ENCODE data around the gene YPEL3.
A peak's percentile ranks its signal among the peaks of the same experiment; 100 is the strongest.
"Not testable (repeated sequence)": the region's sequence is repeated elsewhere in the genome, so short reads cannot be mapped to it uniquely, and the experiment has no call there.

Gene YPEL3

GRCh38 chr16:30096105-30096861 is at the start of gene YPEL3:
YPEL3 (minus strand) TSS chr16:30096213; CDS start chr16:30095482, 731 bp downstream.
- peak; percentile 67 for DNase-seq (ENCODE audit: low read depth)

DNA sequence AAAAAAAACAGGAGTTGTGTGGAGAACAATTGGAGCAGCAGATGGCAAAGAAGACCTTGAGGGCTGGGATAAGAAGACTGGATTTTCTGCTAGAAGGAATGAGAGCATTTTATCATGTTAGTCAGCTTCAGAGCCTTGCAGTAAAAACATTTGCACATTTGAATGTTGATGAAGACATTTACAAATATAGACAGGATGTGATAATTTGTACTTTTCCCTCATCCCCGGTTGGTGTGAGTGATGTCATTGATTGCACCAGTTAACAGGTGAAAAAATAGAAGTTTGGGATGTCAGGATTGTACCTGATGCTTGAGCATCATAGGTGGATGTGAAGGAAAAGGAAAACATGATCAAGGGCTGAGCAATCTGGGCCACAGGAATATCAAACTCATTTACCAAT is 49.6 kb upstream of the YPEL3 start:
- DNase-seq (ENCODE audit: low read depth), result no peak

DNA sequence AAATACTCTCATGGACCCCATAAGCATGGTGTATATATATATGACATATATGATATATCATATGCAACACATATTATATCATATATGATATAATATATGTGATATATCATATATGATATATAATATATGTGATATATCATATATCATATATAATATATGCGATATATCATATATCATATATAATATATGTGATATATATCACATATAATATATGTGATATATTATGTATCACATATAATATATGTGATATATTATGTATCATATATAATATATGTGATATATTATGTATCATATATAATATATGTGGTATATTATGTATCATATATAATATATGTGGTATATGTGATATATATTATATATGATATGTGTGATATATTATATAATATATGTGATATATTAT is 48.9 kb upstream of the YPEL3 start:
- no peak for DNase-seq (ENCODE audit: low read depth)

DNA sequence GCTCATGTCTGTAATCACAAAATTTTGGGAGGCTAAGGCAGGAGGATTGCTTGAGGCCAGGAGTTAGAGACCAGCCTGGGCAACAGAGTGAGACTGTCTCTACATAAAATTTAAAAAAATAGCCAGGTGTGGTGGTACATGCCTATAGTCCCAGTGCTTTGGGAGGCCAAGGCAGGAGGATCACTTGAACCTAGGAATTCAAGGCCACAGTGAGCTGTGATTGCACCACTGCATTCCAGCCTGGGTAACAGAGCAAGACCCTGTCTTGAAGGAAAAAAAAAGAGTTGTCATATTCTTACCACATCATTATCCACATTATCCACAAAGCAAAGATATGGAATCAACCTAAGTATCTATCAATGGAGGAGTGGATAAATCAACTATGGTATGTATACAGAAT is 48.0 kb upstream of the YPEL3 start:
- no peak for DNase-seq (ENCODE audit: low read depth)

DNA sequence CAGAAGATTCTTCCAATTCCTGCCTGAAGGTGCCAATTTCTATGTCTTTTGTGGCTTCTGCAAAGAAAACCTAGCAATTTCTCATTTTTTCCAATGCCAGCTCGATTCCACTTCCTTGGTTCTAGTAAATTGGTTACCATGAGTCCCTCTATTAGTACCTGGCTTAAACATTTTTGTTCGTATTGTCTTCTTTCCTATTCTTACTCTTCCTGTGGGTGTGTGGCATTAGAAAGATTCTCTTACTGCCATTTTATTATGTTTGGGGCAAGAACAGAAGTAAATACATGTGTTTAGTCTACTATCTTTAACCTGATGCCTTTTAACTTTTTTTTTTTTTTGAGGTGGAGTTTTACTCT is 47.3 kb upstream of the YPEL3 start:
- no peak for DNase-seq (ENCODE audit: low read depth)

DNA sequence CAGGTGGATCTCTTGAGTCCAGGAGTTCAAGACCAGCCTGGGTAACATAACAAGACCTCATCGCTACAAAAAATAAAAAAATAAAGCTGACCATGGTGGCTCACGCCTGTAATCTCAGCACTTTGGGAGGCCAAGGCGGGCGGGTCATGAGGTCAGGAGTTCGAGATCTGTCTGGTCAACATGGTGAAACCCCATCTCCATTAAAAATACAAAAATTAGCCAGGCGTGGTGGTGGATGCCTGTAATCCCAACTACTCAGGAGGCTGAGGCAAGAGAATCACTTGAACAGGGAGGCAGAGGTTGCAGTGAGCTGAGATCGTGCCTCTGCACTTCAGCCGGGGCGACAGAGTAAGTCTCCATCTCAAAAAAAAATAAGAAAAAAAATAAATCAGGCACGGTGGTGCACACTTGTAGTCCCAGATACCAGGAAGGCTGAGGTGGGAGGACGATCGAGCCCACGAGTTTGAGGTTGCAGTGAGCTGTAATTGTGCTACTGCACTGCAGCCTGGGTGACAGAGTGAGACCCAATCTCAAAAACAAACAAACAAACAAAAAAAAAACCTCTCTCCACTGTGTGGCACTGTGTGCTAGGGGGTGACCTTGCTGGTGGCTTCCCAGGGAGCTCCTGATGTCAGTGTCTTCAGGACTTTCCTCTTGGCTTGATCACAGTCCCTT is 46.8 kb upstream of the YPEL3 start:
- DNase-seq (ENCODE audit: low read depth), result no peak

DNA sequence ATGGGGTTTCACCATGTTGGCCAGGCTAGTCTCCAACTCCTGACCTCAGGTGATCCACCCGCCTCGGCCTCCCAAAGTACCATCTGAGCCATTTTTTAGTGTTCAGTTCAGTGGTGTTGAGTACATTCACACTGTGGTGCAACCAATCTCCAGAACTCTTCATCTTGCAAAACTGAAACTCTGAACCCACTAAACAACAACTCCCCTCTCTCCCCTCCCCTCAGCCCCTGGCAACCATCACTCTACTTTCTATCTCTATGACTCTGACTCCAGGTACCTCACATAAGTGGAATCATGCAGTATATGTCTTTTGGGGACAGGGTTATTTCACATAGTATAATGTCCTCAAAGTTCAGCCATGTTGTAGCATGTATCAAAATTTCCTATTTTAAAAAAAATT is 45.7 kb upstream of the YPEL3 start:
- DNase-seq (ENCODE audit: low read depth), result no peak

GRCh38 chr16:30139583-30140481 is 43.8 kb upstream of the YPEL3 start:
- no peak for DNase-seq (ENCODE audit: low read depth)

DNA sequence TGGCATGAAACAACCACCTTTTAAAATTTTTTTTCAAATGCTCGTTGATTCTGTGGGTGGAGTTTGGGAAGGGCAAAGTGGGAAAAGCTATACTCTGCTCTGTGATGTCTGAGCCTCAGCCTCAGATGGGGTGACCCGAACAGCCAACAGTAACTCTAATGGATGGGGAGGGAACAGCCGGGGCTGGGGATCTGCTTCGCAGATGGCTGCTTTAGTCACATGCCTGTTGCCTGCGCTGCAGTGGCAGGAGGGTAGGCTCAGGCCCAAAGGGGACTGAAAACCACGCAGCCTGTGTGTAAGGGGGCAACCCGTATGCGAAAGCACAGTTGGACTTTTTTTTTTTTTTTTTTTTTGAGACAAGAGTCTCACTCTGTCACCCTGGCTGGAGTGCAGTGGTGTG is 41.9 kb upstream of the YPEL3 start:
- DNase-seq (ENCODE audit: low read depth), result no peak

DNA sequence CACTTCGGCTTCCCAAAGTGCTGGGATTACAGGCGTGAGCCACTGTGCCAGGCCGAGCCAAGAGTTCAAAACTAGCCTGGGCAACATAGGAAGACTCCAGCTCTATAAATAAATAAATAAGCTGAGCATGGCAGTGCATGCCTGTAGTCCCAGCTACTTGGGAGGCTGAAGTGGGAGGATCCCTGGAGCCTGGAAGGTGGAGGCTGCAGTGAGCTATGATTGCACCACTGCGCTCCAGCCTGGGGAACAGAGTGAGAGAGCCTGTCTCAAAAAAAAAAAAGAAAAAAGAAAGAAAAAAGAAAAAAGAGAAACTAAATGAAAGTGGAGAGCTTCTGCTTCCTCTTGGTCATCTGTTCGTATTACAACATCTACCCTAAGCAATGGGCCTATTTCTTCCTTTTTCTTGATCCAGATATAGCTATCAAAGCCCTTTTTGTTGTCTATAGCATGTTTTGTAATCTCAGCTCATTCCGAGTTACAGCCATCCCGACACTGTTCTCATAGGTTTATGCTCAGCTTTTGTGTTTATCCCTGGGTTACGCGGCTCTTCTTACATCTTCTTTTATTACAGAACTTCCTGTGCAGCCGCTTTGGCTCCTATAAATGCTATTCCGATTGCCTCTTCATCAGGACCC is 41.1 kb upstream of the YPEL3 start:
- DNase-seq (ENCODE audit: low read depth), result no peak

DNA sequence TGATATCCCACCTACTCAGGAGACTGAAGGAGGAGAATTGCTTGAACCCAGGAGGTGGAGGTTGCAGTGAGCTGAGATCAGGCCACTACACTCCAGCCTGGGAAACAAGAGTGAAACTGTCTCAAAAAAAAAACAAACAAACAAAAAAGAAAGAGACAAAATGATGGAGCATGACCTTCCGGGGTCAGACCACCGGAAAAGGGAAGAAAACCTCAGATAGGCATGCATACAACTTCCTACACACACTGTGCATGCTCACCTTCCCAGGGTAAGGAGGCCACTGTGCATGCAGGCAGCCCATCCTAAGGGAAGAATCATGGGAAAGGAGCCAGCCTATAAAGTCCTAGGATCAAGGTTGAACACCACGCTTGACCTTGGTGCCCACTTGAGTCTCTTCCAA is 36.6 kb upstream of the YPEL3 start:
- DNase-seq (ENCODE audit: low read depth), result no peak

DNA sequence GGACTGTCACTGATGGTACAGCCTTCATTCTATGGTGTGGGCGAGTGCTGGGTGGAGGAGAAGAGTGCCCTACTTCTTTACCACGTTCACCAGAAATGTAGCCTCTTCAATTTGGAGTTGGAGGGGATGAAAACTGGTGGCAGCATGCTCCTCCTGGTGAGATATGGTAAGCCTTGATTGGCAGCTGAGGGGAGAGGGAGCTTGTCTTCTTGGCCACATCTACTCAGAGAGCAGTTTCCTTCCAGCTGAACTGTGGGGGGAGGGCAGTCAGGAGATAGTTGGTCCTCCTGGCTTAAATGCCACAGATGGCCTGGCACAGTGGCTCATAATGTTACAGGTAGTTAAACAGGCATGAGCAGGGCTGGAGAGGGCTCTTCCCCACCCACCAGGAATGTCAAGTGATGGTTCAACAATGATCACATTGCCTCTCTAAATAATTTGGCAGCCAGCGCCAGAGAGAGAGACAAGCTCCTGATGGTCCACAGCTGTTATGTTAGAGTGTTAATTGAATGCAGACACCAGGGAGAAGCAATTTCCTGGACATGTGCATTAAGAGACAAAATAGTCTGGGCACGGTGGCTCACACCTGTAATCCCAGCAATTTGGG is 36.0 kb upstream of the YPEL3 start:
- no peak for DNase-seq (ENCODE audit: low read depth)

DNA sequence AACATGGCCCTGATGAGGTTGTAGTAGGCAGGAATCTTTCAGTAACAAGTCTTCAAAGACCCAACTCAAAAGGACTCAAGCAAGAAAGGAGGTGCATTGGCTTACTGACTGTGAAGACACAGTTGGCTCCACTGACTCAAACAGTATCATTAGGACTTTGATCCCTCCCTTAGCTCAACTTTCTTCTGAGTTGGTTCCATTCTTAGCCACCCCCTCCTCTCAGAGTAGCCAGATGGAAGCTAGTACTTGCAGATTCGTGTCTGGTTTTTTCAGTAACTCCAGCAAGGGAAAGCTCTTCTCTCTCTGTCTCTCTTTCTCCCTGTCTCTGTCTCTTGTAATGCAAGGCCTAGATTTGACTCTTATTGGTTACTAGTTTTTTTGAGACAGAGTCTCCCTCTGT is 32.0 kb upstream of the YPEL3 start:
- DNase-seq (ENCODE audit: low read depth), result no peak

GRCh38 chr16:30125690-30126089 is 29.7 kb upstream of the YPEL3 start:
- not testable (repeated sequence) for DNase-seq (ENCODE audit: low read depth)

DNA sequence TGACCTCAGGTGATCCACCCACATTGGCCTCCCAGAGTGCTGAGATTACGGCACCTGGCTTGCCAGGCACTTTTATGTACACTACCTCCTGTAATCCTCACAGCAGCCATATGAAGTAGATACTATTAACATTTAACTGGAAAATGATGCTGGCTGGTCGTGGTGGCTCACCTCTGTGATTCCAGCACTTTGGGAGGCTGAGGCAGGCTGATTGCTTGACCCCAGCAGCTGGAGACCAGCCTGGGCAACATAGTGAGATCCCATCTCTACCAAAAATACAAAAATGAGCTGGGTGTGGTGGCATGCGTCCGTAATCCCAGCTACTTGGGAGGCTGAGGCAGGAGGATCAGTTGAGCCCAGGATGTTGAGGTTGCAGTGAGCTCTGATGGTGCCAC is 29.0 kb upstream of the YPEL3 start:
- no peak for DNase-seq (ENCODE audit: low read depth)

GRCh38 chr16:30122604-30123160 is 26.7 kb upstream of the YPEL3 start:
- DNase-seq (ENCODE audit: low read depth), result no peak

DNA sequence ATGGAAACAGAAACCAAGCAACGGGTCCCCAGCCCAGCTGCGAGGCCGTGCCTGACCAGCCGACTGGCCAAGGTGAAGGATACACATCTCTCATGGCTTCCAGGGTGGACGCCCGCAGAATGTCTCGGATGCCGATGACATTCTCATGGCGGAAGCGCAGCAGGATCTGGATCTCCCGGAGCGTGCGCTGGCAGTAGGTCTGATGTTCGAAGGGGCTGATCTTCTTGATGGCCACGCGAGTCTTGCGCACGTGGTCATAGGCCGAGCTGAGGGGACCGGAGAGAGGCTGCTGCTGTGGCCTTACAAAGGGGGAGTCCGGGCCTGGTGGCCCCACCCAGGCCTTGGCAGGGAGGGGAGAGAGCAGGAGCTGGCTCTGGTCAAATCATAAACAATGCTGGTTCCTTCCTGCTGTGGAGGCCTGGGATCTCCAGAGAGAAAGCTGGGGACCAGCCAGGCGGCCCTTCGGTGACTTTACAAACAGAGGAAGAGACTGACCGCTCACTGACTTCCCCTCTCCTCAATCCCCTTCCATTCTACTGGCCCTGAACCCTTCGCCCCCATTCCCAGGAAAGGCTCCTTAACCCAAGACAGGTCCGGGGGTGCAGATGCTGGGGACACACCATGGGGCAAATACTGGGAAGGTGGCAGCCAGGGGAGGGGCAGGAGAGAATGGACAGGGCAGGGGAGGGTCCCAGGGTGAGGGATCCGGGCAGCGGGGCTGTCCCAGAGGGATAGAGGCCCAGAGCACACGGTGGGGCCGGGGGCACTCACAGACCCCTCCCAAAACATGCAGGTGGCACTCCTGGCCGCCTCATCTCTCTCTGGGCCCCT is 25.9 kb upstream of the YPEL3 start:
- no peak for DNase-seq (ENCODE audit: low read depth)

DNA sequence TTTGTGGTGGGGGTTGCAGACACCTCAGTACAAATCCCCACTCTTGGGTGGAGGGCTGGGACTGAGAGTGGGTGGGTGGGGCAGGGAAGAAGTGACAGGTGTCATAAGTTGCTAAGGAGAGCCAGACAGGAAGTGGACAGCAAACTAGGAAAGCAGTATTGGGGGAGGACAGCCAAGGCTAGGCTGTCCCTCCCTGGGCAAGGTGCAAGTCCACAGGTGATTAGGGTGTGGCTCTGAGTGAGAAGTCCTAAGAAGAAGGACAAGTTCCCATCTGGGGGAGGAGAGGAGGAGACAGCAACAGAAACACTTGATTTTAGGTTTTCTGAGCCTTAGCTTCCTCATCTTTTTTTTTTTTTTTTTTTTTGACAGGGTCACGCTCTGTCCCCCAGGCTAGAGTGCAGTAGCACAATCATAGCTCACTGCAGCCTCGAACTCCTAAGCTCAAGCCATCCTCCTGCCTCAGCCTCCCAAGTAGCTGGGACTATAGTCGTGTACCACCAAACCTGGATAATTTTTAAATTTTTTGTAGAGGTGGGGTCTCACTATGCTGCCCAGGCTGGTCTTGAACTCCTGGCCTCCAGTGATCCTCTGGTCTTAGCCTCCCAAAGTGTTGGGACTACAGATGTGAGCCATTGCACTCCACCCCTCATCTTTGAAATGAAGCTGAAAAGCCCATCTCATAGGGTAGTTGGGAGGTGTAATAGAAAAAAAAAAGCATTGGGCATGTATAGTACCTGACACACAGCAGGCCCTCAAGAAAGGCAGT is 24.5 kb upstream of the YPEL3 start:
- no peak for DNase-seq (ENCODE audit: low read depth)

DNA sequence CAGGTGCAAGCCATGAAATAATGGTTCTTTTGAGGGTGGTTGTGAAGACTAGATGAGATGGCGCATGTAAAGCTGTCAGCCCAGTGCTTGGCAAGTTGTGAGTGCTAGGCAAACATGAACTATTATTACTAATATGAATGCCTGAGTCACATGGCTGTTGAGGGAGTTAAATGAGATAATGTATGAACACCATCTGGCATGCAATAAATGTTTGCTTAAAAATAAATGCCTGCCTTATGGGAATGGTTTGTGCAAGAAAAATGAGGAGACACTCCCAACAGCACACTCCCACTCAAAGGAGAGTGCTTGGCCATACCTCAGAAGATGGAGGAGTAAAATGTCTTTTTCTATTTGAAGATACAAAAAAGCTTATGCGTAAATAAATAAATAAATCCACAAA is 23.4 kb upstream of the YPEL3 start:
- no peak for DNase-seq (ENCODE audit: low read depth)

GRCh38 chr16:30117768-30118167 is 21.8 kb upstream of the YPEL3 start:
- no peak for DNase-seq (ENCODE audit: low read depth)

Measured in stimulated activated CD8-positive, alpha-beta memory T cell treated with anti-CD3 and anti-CD28 coated beads, Interleukin-7, amount 100 ng/mL, for 24 hours (primary cell).